ENCODE data around the gene PRMT2.

Gene PRMT2

GRCh38 chr21:46635324-46636180 lies at the start of gene PRMT2:
Gene PRMT2, plus strand, starts transcription at chr21:46635674. Its CDS starts 1,278 bp downstream, at chr21:46636952.
- peak; percentile 94 to 96 (median 96) for DNase-seq (ENCODE audit: low read depth in 2 of 3, low spot score in 1 of 3)

GRCh38 chr21:46594276-46594675 lies 41.2 kb upstream of the PRMT2 start:
- DNase-seq (ENCODE audit: low read depth in 2 of 3, low spot score in 1 of 3): no peak

GRCh38 chr21:46596201-46596600 lies 39.3 kb upstream of the PRMT2 start:
- no peak for DNase-seq (ENCODE audit: low read depth in 2 of 3, low spot score in 1 of 3)

GRCh38 chr21:46597031-46597430 lies 38.4 kb upstream of the PRMT2 start:
- no peak for DNase-seq (ENCODE audit: low read depth in 2 of 3, low spot score in 1 of 3)

GRCh38 chr21:46597896-46598343 lies 37.6 kb upstream of the PRMT2 start:
- DNase-seq (ENCODE audit: low read depth in 2 of 3, low spot score in 1 of 3): no peak

- DNase-seq (ENCODE audit: low read depth in 2 of 3, low spot score in 1 of 3): no peak
Observed at GRCh38 chr21:46598581-46599572, 36.6 kb upstream of the PRMT2 start.

- no peak for DNase-seq (ENCODE audit: low read depth in 2 of 3, low spot score in 1 of 3)
Observed at GRCh38 chr21:46600305-46600704, 35.2 kb upstream of the PRMT2 start.

GRCh38 chr21:46600978-46601377 lies 34.5 kb upstream of the PRMT2 start:
- DNase-seq (ENCODE audit: low read depth in 2 of 3, low spot score in 1 of 3): no peak

GRCh38 chr21:46603228-46603627 lies 32.2 kb upstream of the PRMT2 start:
- no peak for DNase-seq (ENCODE audit: low read depth in 2 of 3, low spot score in 1 of 3)

GRCh38 chr21:46604329-46604974 lies 31.0 kb upstream of the PRMT2 start:
- DNase-seq (ENCODE audit: low read depth in 2 of 3, low spot score in 1 of 3): no peak

- DNase-seq (ENCODE audit: low read depth in 2 of 3, low spot score in 1 of 3): no peak
Observed at GRCh38 chr21:46604975-46605766, 30.3 kb upstream of the PRMT2 start, which contains the start of gene S100B. Gene S100B, minus strand, starts transcription at chr21:46605082. Its CDS starts 2,667 bp downstream, at chr21:46602415.

GRCh38 chr21:46605767-46606426 lies 29.6 kb upstream of the PRMT2 start:
- no peak for DNase-seq (ENCODE audit: low read depth in 2 of 3, low spot score in 1 of 3)

- no peak for DNase-seq (ENCODE audit: low read depth in 2 of 3, low spot score in 1 of 3)
Observed at GRCh38 chr21:46606427-46606813, 29.1 kb upstream of the PRMT2 start.

GRCh38 chr21:46607636-46608035 lies 27.8 kb upstream of the PRMT2 start:
- no peak for DNase-seq (ENCODE audit: low read depth in 2 of 3, low spot score in 1 of 3)

GRCh38 chr21:46608672-46609111 lies 26.8 kb upstream of the PRMT2 start:
- no peak for DNase-seq (ENCODE audit: low read depth in 2 of 3, low spot score in 1 of 3)

- no peak for DNase-seq (ENCODE audit: low read depth in 2 of 3, low spot score in 1 of 3)
Observed at GRCh38 chr21:46610018-46610701, 25.3 kb upstream of the PRMT2 start.

GRCh38 chr21:46613391-46613790 lies 22.1 kb upstream of the PRMT2 start:
- no peak for DNase-seq (ENCODE audit: low read depth in 2 of 3, low spot score in 1 of 3)

- no peak for DNase-seq (ENCODE audit: low read depth in 2 of 3, low spot score in 1 of 3)
Observed at GRCh38 chr21:46616050-46616449, 19.4 kb upstream of the PRMT2 start.

GRCh38 chr21:46616656-46617055 lies 18.8 kb upstream of the PRMT2 start:
- DNase-seq (ENCODE audit: low read depth in 2 of 3, low spot score in 1 of 3): no peak
